Esophagus squamous epithelium (tissue), 5 donors: ENCODE data around the gene ZNF428. TPM values are rescaled to one million over a fixed set of nuclear protein-coding genes. Genes with fewer than 3 reads are reported as not detected.

Experiments used
- DNase-seq: peaks from one replicate; lab custom pipeline; 2025; lab: John Stamatoyannopoulos, UW
- H3K27ac ChIP-seq, 4 donors: fragments of 200-600 bp; sonication (generic); one replicate each; pipeline ENCODE4 v1.5.1; 2016 to 2019; ENCODE audit warnings: mild to moderate bottlenecking in 1 of 4
- H3K27me3 ChIP-seq, 4 donors: fragments of 200-600 bp; sonication (generic); 1 replicate in 3 of 4; 2 replicates in 1 of 4; pipeline versions ENCODE4 v1.5.1 to v1.6.0; 2017 to 2021; ENCODE audit warnings: antibody characterized with exemption in 1 of 4
- H3K36me3 ChIP-seq, 3 donors: fragments of 200-600 bp; sonication (generic); one replicate each; pipeline ENCODE4 v1.5.1; 2016 to 2019
- H3K4me1 ChIP-seq, 3 donors: fragments of 200-600 bp; sonication (generic); one replicate each; pipeline ENCODE4 v1.5.1; 2017 to 2019
- H3K4me3 ChIP-seq, 4 donors: fragments of 200-600 bp; sonication (generic); 1 replicate in 3 of 4; 2 replicates in 1 of 4; pipeline ENCODE4 v1.5.1; 2016 to 2019; ENCODE audit warnings: mild to moderate bottlenecking in 2 of 4, moderate library complexity in 1 of 4
- H3K9me3 ChIP-seq, 3 donors: fragments of 200-600 bp; sonication (generic); one replicate each; pipeline ENCODE4 v1.5.1; 2016 to 2019
- CTCF ChIP-seq, 6 experiments: fragments of 450-650 bp in 4 of 6; fragments of 200-600 bp in 2 of 6; sonication (generic) in 2 of 6; IDR thresholded peaks; one replicate each; pipeline ENCODE4 v1.5.1; 2016 to 2019; ENCODE audit warnings: antibody characterized with exemption in 6 of 6, mild to moderate bottlenecking in 4 of 6, moderate library complexity in 4 of 6
- POLR2A ChIP-seq, 4 donors: fragments of 450-650 bp; IDR thresholded peaks; one replicate each; pipeline ENCODE4 v1.6.1; 2017; ENCODE audit warnings: antibody characterized with exemption in 4 of 4, mild to moderate bottlenecking in 4 of 4, moderate library complexity in 3 of 4
- WGBS, 2 donors: methylation state at CpG; one replicate each; pipeline ENCODE4 v1.1.5; 2018; 5-methylcytosine and 5-hydroxymethylcytosine counted together
- intact Hi-C: fragments of 100-400 bp; cut with DNase I; formaldehyde crosslinking; loops from one replicate; pipeline ENCODE4 v1.15.0; 2022
- total RNA-seq, 4 donors: library from RNA; depleted of rRNA; stranded (reverse); fragments of >200 nt; gene quantifications; one replicate each; pipeline ENCODE4 v1.1.0, GENCODE V29; 2016
- donor health status: DM: yes; HTN: yes; CAD: no.

Gene ZNF428
- total RNA-seq, 4 donors from 2014 or later = 7.9 to 19.3 (median 11.8) TPM

GRCh38 chr19:43563816-43564457, 55.5 kb downstream of the ZNF428 start:
- no peaks in the 10 kb centered on the region for H3K27me3 ChIP-seq
- H3K27ac ChIP-seq = peak overlapping the region in 1 of 4 donors; percentile 82
- no peaks in the 10 kb centered on the region for H3K9me3 ChIP-seq
- H3K4me3 ChIP-seq = no peak overlapping the region
- H3K4me1 ChIP-seq = peaks cover 5 to 12% (median 5%) of the 10 kb centered on the region in 3 donors
- WGBS, 2 donors = 88 to 93% methylated on average over 9 to 10 of the region's 10 CpGs
- TF ChIP-seq POLR2A (IDR thresholded peaks at IDR 0.05) (no peak), CTCF (IDR thresholded peaks at IDR 0.05) (no peak)
- peaks cover 0 to 34% (median 5%) of the 10 kb centered on the region in 3 donors for H3K36me3 ChIP-seq
- intact Hi-C loops = no loop called here
- no peak for DNase-seq

DNA sequence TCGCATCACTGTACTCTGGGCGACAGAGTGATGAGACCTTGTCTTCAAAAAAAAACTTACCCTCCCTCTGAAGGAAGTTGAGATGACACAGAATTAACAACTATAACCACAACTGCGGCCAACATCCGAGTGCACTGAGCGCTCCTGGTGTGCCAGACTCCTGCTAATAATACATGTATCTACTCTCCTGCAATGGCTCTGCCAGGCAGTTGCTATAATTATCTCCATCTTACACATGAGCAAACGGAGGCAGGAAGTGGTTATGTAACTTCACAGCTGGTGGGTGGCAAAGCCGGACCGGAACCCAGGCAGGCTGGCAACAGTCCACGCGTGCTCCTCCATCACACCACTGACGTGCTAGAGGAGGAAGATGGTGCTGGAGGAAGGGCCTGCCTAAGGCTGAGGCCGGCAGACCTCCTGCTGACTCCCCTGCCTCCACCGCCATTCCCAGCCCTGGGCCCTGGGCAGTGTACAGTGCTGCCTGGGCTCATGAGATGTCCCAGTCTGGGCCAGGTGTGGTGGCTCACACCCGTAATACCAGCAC, 56.7 kb downstream of the ZNF428 start:
- H3K27me3 ChIP-seq = no peaks in the 10 kb centered on the region
- 54 to 56% methylated on average over 9 to 12 of the region's 14 CpGs for WGBS, 2 donors
- H3K9me3 ChIP-seq = no peaks in the 10 kb centered on the region
- TF ChIP-seq POLR2A (IDR thresholded peaks at IDR 0.05) (no peak), CTCF (IDR thresholded peaks at IDR 0.05) (no peak)
- no peak for DNase-seq
- H3K4me1 ChIP-seq = peaks cover 5 to 12% (median 5%) of the 10 kb centered on the region in 3 donors
- intact Hi-C loops = no loop called here
- H3K27ac ChIP-seq = peak overlapping the region; percentile 49 to 82 (median 70)
- no peak overlapping the region for H3K4me3 ChIP-seq
- H3K36me3 ChIP-seq = peaks cover 5 to 46% (median 6%) of the 10 kb centered on the region in 3 donors

DNA sequence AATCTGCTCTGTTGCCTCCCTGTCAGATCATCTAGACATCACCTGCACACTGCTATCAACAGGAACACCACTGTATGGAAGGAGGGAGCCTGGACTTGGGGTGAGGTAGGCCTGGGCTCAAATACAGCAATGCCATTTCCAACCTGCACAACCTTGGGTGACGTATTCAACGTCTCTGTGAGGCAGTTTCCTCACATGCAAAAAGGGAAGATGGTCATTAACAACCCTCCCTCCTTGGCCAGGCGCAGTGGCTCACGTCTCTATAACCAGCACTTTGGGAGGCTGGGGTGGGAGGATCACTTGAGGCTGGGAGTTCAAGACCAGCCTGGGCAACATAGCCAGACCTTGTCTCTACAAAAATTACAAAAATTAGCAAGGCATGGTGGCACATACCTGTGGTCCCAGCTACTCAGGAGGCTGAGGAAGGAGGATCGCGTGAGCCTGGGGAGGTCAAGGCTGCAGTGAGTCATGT, 57.2 kb downstream of the ZNF428 start:
- no peak overlapping the region for H3K4me3 ChIP-seq
- H3K9me3 ChIP-seq = no peaks in the 10 kb centered on the region
- H3K36me3 ChIP-seq = peaks cover 5 to 50% (median 6%) of the 10 kb centered on the region in 3 donors
- H3K27ac ChIP-seq = peak overlapping the region; percentile 31 to 82 (median 54)
- no peak for DNase-seq
- TF ChIP-seq POLR2A (IDR thresholded peaks at IDR 0.05) = no peak
- TF ChIP-seq CTCF (IDR thresholded peaks at IDR 0.05) = no peak
- peaks cover 5 to 12% (median 5%) of the 10 kb centered on the region in 3 donors for H3K4me1 ChIP-seq
- intact Hi-C loops = no loop called here
- WGBS, 2 donors = 71 to 73% methylated on average over 3 to 6 of the region's 6 CpGs
- H3K27me3 ChIP-seq = no peaks in the 10 kb centered on the region

GRCh38 chr19:43561139-43561970, 58.1 kb downstream of the ZNF428 start:
- H3K36me3 ChIP-seq = peaks cover 5 to 59% (median 6%) of the 10 kb centered on the region in 3 donors
- WGBS, 2 donors = 95 to 98% methylated on average over 12 of the region's 12 CpGs
- H3K4me1 ChIP-seq = peaks cover 5 to 12% (median 5%) of the 10 kb centered on the region in 3 donors
- H3K4me3 ChIP-seq = no peak overlapping the region
- no peaks in the 10 kb centered on the region for H3K9me3 ChIP-seq
- no peak for DNase-seq
- H3K27ac ChIP-seq = no peak overlapping the region
- intact Hi-C loops = no loop called here
- H3K27me3 ChIP-seq = no peaks in the 10 kb centered on the region
- TF ChIP-seq CTCF (IDR thresholded peaks at IDR 0.05) (no peak), POLR2A (IDR thresholded peaks at IDR 0.05) (no peak)
